Measurements from ENCODE around the gene RASA2.
"Not testable (repeated sequence)": the region's sequence is repeated elsewhere in the genome, so short reads cannot be mapped to it uniquely, and the experiment has no call there.

Gene RASA2

GRCh38 chr3:141491081-141491480 is 4.3 kb downstream of the RASA2 start:
- Histone ChIP-seq H3K4me2 (no peak overlapping the region), H3K27ac (no peak overlapping the region), H3K9ac (no peak overlapping the region), H4K20me1 (peaks cover 63% of the 10 kb centered on the region), H3K36me3 (no peaks in the 10 kb centered on the region), H3K4me1 (peaks cover 16% of the 10 kb centered on the region), H3K27me3 (no peaks in the 10 kb centered on the region), H3K9me3 (no peaks in the 10 kb centered on the region), H3K4me3 (no peak overlapping the region)
- TF ChIP-seq Cebpa-rat (IDR thresholded peaks at IDR 0.05): no peak

GRCh38 chr3:141491929-141492328 is 5.1 kb downstream of the RASA2 start:
- H3K4me2 ChIP-seq: no peak overlapping the region
- peaks cover 11% of the 10 kb centered on the region for H3K4me1 ChIP-seq
- peaks cover 63% of the 10 kb centered on the region for H4K20me1 ChIP-seq
- H3K9ac ChIP-seq: no peak overlapping the region
- no peaks in the 10 kb centered on the region for H3K9me3 ChIP-seq
- no peak overlapping the region for H3K4me3 ChIP-seq
- H3K27ac ChIP-seq: no peak overlapping the region
- H3K36me3 ChIP-seq: no peaks in the 10 kb centered on the region
- H3K27me3 ChIP-seq: no peaks in the 10 kb centered on the region
- no peak for TF ChIP-seq Cebpa-rat (IDR thresholded peaks at IDR 0.05)

DNA sequence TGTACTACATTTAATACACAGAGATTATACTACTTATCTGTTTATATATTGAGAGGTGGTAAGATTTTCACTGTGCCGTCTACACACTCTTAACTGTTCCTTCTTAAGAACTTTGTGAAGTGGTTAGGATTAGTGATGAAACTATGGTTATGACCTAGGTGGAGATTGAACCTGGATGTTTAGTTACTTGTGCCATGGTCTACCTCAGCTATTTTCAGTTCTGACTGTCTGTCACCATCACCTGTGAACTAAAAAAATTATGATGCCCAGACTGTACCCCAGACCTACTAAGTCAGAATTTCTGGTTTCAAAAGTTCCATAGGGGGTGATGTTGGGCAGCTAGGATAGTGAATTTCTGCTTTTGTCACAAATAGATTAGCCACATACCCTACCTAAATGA is 6.4 kb downstream of the RASA2 start:
- H4K20me1 ChIP-seq: peaks cover 61% of the 10 kb centered on the region
- no peak overlapping the region for H3K4me3 ChIP-seq
- no peak overlapping the region for H3K9ac ChIP-seq
- H3K27me3 ChIP-seq: no peaks in the 10 kb centered on the region
- no peak overlapping the region for H3K27ac ChIP-seq
- 0 out of 2 replicates have a peak, but pooled peaks cover 3% of the 10 kb centered on the region for H3K9me3 ChIP-seq
- H3K4me2 ChIP-seq: no peak overlapping the region
- no peak for TF ChIP-seq Cebpa-rat (IDR thresholded peaks at IDR 0.05)
- no peaks in the 10 kb centered on the region for H3K36me3 ChIP-seq
- peaks cover 9% of the 10 kb centered on the region for H3K4me1 ChIP-seq

DNA sequence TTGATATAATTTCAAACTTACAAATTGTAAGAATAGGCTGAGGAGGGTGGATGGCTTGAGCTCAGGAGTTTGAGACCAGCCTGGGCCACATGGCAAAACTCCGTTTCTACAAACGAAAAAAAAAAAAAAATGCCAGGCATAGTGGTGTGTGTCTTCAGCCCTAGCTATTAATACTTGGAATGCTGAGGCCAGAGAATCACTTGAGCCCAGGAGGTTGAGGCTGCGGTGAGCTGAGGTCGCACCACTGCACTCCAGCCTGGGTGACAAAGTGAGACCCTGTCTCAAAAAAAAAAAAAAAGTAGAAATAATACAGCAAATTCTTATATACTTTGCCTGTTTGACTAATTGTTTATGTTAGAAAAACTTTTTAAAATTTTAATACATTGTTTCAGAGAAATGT is 10.8 kb downstream of the RASA2 start:
- Histone ChIP-seq H4K20me1 (peaks cover 45% of the 10 kb centered on the region), H3K4me1 (peaks cover 23% of the 10 kb centered on the region)
- not testable (repeated sequence) for H3K9me3 ChIP-seq, H3K4me3 ChIP-seq, H3K27me3 ChIP-seq, H3K36me3 ChIP-seq, H3K4me2 ChIP-seq, H3K27ac ChIP-seq, H3K9ac ChIP-seq

GRCh38 chr3:141498598-141499223 is 11.9 kb downstream of the RASA2 start:
- Histone ChIP-seq H3K36me3 (no peaks in the 10 kb centered on the region), H3K4me3 (peak overlapping the region; percentile 45), H3K4me2 (peak overlapping the region; percentile 76), H3K4me1 (peaks cover 23% of the 10 kb centered on the region), H3K27me3 (no peaks in the 10 kb centered on the region), H3K9me3 (0 out of 2 replicates have a peak, but pooled peaks cover 7% of the 10 kb centered on the region), H3K9ac (no peak overlapping the region), H3K27ac (peak overlapping the region; percentile 54; the same call in 1 of the 2 replicates), H4K20me1 (peaks cover 35% of the 10 kb centered on the region; the same call in 1 of the 2 replicates)
- no peak for TF ChIP-seq Cebpa-rat (IDR thresholded peaks at IDR 0.05)

DNA sequence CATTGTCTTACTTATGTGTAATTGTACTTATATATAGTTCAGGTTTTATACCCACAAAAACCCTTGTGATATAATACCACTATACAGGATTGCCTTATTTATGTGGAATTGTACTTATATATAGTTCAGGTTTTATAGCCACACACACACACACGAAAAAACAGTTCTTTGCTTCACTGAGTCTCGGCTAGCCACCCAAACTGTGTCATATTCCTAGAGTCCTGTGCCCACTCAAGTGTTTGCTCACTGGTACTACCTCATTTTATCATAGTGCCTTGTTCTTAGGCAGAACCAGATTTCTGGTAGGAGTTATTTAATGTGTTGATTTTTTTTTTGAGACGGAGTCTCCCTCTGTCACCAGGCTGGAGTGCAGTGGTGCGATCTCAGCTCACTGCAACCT is 12.5 kb downstream of the RASA2 start:
- Histone ChIP-seq H3K9me3 (0 out of 2 replicates have a peak, but pooled peaks cover 7% of the 10 kb centered on the region), H3K4me2 (peak overlapping the region; percentile 76)

GRCh38 chr3:141499965-141500364 is 13.1 kb downstream of the RASA2 start:
- 0 out of 2 replicates have a peak, but pooled peaks cover 7% of the 10 kb centered on the region for H3K9me3 ChIP-seq
- peaks cover 23% of the 10 kb centered on the region for H3K4me1 ChIP-seq
- no peak overlapping the region for H3K27ac ChIP-seq
- peak overlapping the region; percentile 76 for H3K4me2 ChIP-seq
- no peak for TF ChIP-seq Cebpa-rat (IDR thresholded peaks at IDR 0.05)
- H4K20me1 ChIP-seq: peaks cover 37% of the 10 kb centered on the region; the same call in 1 of the 2 replicates
- no peak overlapping the region for H3K4me3 ChIP-seq
- H3K27me3 ChIP-seq: no peaks in the 10 kb centered on the region
- no peak overlapping the region for H3K9ac ChIP-seq
- no peaks in the 10 kb centered on the region for H3K36me3 ChIP-seq

More for the DNA sequence above, 12.5 kb downstream of the RASA2 start:
- H3K27me3 ChIP-seq: no peaks in the 10 kb centered on the region
- H3K27ac ChIP-seq: peak overlapping the region; percentile 54; the same call in 1 of the 2 replicates
- H3K9ac ChIP-seq: no peak overlapping the region
- peak overlapping the region; percentile 45 for H3K4me3 ChIP-seq
- peaks cover 32% of the 10 kb centered on the region; the same call in 1 of the 2 replicates for H4K20me1 ChIP-seq
- TF ChIP-seq Cebpa-rat (IDR thresholded peaks at IDR 0.05): no peak
- peaks cover 23% of the 10 kb centered on the region for H3K4me1 ChIP-seq
- H3K36me3 ChIP-seq: no peaks in the 10 kb centered on the region

DNA sequence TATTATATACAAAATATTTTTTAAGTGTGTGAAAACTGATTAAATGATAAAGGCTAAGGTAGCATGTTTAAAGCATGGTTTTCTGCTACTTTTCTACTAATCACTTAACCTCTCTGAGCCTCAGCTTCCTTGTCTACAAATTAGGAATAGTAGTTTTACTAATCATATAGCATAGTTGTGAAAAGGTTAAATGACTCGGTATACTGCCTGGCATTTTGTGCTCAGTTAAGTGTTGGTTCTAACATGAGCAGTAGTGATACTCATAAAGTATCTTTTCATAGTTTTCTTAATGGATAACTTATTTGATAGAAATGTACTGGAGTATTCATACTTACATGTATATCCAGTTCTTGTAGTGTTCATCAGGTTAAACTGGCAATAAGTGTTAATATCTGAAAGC is 13.6 kb downstream of the RASA2 start:
- no peak for TF ChIP-seq Cebpa-rat (IDR thresholded peaks at IDR 0.05)
- no peak overlapping the region for H3K27ac ChIP-seq
- no peak overlapping the region; the same call in 1 of the 2 replicates for H3K4me2 ChIP-seq
- H3K9ac ChIP-seq: no peak overlapping the region
- H3K4me3 ChIP-seq: no peak overlapping the region
- H3K27me3 ChIP-seq: no peaks in the 10 kb centered on the region
- H3K9me3 ChIP-seq: 0 out of 2 replicates have a peak, but pooled peaks cover 7% of the 10 kb centered on the region
- H4K20me1 ChIP-seq: peaks cover 37% of the 10 kb centered on the region; the same call in 1 of the 2 replicates
- no peaks in the 10 kb centered on the region for H3K36me3 ChIP-seq
- H3K4me1 ChIP-seq: peaks cover 23% of the 10 kb centered on the region

GRCh38 chr3:141505166-141505565 is 18.3 kb downstream of the RASA2 start:
- H3K27ac ChIP-seq: no peak overlapping the region
- no peaks in the 10 kb centered on the region for H3K36me3 ChIP-seq
- H3K4me3 ChIP-seq: no peak overlapping the region
- H4K20me1 ChIP-seq: peaks cover 41% of the 10 kb centered on the region; the same call in 1 of the 2 replicates
- no peak for TF ChIP-seq Cebpa-rat (IDR thresholded peaks at IDR 0.05)
- H3K9ac ChIP-seq: no peak overlapping the region
- 0 out of 2 replicates have a peak, but pooled peaks cover 3% of the 10 kb centered on the region for H3K9me3 ChIP-seq
- no peaks in the 10 kb centered on the region for H3K27me3 ChIP-seq
- H3K4me2 ChIP-seq: no peak overlapping the region
- H3K4me1 ChIP-seq: peaks cover 2% of the 10 kb centered on the region; the same call in 1 of the 2 replicates

DNA sequence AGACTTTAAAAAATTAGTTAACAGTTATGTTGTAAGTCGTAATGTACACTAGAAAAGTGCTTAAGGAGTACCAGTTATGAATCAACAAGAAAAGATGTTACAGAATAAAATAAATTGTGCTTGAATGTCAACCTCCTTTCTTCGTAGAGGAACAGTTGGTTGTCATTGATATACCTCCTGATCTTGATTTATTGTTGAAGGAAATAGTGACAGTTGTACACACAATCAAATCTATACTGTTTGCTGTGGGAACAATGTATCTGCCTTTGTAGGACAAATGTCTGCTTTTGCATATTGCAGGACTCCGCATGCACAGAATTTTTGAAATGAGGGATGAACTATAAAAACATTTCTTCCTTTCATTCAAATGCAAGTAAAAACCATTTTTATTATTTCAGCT is 19.2 kb downstream of the RASA2 start:
- Histone ChIP-seq H3K9ac (no peak overlapping the region), H3K4me3 (no peak overlapping the region), H3K27me3 (no peaks in the 10 kb centered on the region), H3K9me3 (0 out of 2 replicates have a peak, but pooled peaks cover 3% of the 10 kb centered on the region), H3K36me3 (no peaks in the 10 kb centered on the region), H3K4me2 (no peak overlapping the region), H3K4me1 (no peaks in the 10 kb centered on the region), H3K27ac (no peak overlapping the region), H4K20me1 (peaks cover 32% of the 10 kb centered on the region; the same call in 1 of the 2 replicates)
- no peak for TF ChIP-seq Cebpa-rat (IDR thresholded peaks at IDR 0.05)
